Central memory CD4-positive, alpha-beta T cell (primary cell): ENCODE data around the gene NUP85.
"Not testable (repeated sequence)": the region's sequence is repeated elsewhere in the genome, so short reads cannot be mapped to it uniquely, and the experiment has no call there.

Source experiments
- DNase-seq: peaks from one replicate; pipeline ENCODE4 v3.0.0; 2022

The NUP85 gene

GRCh38 chr17:75199886-75200618, 5.4 kb upstream of the NUP85 start:
- no peak for DNase-seq

DNA sequence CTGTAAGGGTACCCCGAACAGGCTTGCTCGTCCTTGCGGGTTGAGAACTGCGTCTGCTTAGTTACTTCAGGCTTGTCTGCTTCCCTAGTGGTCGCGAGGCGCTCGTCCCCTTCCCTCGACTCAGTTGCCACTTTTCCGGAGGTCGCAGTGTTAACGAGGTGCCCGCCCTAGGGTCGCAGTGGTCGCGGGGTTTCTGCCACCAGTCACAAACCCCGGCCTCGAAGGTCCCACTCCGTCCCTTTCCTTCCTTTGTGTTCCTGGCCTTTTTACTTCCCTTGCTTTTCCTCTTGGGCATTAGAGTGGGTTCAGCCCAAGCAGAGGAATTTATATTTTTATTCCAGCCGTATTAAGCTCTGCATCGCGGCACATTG, 299 bp downstream of the NUP85 start:
- no peak for DNase-seq

- not testable (repeated sequence) for DNase-seq
Measured at GRCh38 chr17:75207050-75207407, 1.6 kb downstream of the NUP85 start.

DNA sequence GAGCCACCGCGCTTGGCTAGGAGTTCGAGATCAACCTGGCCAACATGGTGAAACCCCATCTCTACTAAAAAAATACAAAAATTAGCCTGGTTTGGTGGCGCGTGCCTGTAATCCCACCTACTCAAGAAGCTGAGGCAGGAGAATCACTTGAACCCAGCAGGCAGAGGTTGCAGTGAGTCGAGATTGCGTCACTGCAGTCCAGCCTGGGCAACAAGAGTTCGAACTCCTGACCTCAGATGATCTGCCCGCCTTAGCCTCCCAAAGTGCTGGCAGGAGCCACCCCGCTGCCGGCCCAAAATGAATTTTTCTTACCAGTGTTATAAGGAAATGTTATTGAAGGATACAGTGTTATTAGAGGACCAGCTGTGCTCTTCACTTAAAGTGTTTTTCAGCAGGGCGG, 2.3 kb downstream of the NUP85 start:
- DNase-seq, result no peak

DNA sequence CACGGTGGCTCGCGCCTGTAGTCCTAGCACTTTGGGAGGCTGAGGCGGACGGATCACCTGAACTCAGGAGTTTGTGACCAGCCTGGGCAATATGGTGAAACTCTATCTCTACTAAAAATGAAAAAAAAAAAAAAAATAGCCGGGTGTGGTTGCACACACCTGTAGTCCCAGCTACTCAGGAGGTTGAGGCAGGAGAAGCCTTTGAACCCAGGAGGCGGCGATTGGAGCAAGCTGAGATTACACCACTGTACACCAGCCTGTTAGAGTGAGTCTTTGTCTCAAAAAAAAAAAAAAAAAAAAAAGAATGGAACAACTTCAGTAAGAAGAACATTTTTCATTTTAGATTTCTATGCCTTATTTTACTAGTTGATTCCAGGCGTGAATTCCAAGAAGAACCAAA, 2.7 kb downstream of the NUP85 start:
- DNase-seq, result no peak

GRCh38 chr17:75209061-75209460, 3.6 kb downstream of the NUP85 start:
- no peak for DNase-seq

- no peak for DNase-seq
Measured at GRCh38 chr17:75218131-75218530, 12.7 kb downstream of the NUP85 start.

- no peak for DNase-seq
Measured at GRCh38 chr17:75219815-75220214, 14.3 kb downstream of the NUP85 start.

DNA sequence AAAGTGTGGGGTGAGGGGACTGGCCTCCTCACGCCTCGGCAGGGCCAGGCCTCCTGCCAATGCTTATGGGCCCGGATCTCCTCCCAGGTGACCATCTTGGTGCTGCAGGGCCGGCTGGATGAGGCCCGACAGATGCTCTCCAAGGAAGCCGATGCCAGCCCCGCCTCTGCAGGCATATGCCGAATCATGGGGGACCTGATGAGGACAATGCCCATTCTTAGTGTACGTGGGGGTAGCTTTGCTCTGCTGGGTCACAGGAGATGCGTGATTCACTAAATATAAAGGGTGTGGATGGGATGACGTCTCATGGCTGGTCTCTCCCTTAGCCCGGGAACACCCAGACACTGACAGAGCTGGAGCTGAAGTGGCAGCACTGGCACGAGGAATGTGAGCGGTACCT, 19.5 kb downstream of the NUP85 start:
- DNase-seq, result no peak

- no peak for DNase-seq
Measured at GRCh38 chr17:75227729-75228128, 22.2 kb downstream of the NUP85 start.

DNA sequence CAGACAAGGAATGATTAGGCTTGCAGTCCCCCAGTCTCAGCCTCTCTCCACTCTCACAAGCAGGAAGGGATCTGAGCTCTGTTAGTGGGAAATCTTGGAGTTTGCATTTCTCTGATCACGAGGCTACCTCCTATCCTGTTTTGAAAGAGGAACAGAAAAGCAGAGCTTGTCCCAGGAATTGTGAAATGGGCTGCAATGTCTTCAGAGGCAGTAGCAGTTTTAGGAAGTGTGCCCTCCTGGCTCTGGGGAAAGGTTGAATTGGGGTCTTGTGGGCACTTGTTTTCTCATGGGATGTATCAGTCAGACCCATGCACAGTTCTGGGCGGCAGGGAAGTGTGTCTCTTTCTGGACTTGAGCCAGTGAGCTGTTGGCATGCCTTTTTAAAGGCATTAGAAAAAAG, 22.8 kb downstream of the NUP85 start:
- no peak for DNase-seq

- no peak for DNase-seq
Measured at GRCh38 chr17:75228847-75229246, 23.4 kb downstream of the NUP85 start.

- no peak for DNase-seq
Measured at GRCh38 chr17:75231071-75231470, 25.6 kb downstream of the NUP85 start.

- DNase-seq, result no peak
Measured at GRCh38 chr17:75231741-75232464, 26.4 kb downstream of the NUP85 start.

DNA sequence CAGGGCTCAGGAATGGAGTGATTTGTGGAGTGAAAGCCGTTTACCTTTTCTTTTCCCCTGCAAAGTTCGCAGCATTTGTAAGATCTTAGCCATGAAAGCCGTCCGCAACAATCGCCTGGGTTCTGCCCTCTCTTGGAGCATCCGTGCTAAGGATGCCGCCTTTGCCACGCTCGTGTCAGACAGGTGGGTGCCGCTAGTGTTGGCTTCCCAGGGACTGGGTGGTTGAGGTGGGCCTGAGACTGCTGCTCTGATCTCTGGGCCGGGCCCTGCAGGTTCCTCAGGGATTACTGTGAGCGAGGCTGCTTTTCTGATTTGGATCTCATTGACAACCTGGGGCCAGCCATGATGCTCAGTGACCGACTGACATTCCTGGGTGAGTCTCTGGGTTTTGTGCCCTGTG, 27.3 kb downstream of the NUP85 start:
- no peak for DNase-seq

DNA sequence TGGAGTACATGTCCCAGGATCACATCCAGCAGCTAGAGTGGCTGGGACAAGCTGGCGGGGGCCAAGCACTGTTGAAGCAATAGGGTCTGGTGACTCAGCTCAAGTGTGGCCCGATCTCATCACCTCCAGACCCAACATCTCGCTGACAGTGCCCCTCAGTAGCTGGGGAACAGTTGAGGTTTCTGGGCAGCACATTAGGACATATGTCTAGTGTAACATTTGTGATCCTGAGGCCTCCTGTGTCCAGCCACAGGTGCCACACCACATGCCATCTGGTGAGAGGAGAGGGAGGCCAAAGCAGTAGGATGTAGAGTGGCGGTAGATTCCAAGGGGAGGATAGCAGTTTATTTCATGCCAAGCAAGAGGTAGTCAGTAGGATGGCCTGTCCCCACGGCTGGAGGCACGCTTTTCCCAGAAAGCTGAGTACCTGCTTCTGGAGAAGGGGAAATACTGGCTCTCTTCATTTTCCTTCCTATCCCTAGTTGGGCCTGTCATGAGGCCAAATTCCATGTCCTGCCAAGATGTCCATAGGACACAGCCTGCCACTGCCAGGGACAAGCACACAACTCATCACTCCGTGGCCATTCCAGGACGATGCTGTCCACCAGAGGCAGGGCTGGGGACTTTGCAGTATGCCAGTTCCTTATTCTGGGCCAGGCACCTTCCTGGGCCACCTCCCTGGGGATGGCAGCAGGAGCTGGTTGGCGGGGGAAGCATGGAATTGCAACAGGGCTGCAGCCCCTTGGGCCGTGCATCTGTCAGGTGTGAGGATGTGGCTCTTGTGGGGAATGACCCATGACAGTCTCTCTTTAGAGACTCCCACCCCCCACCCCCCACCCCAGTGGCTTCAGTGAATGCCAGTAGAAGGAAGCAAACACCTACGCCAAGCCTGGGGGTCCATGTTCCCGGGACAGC, 31.9 kb downstream of the NUP85 start:
- no peak for DNase-seq

DNA sequence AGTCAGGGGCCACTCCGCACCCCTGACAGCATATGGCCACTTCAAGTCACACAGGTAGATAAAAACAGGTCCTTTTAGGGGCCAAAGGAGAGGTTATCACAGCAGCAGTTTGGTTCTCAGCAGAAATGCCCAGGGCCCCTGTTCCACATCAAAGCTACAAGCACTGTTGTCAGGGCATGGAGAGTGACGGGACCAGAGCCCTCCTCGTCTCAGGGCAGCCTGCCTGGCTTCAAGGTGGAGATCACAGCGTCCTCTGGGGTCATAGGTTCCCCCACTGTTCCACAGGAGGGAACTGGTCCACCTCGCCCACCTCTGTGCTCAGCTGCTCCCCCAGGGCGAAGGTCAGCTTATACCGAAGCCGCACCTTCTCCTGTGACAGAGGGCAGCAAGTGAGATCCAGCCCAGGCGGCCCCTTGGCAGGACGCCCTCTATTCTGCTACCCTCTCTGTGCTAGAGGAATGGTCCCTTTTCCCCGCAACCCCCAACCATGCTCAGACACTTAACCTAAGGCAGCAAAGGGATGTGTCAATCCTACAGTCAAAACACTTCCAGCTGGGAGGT, 32.6 kb downstream of the NUP85 start:
- no peak for DNase-seq

- peak; percentile 63 for DNase-seq
Measured at GRCh38 chr17:75238684-75239191, 33.3 kb downstream of the NUP85 start.

DNA sequence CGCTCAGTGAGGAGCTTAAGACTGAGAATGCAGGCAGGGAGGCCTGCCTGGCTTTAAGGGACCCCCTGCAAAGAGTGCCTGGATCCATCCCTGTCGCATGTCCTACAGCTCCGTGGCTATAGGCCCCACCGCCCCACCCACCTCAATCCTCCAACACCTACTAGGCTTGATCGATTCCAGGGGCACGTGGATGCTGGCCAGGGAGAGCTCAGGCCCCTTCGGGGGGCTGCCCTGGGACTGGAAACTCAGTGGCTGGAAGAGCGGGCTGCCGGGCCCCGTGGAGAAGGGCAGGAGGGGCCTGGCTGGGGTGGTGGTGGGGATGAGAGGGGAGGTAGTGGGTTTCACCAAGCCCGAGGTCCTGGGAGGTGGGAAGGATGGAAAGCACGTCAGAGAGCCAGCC, 33.7 kb downstream of the NUP85 start:
- DNase-seq, result no peak

DNA sequence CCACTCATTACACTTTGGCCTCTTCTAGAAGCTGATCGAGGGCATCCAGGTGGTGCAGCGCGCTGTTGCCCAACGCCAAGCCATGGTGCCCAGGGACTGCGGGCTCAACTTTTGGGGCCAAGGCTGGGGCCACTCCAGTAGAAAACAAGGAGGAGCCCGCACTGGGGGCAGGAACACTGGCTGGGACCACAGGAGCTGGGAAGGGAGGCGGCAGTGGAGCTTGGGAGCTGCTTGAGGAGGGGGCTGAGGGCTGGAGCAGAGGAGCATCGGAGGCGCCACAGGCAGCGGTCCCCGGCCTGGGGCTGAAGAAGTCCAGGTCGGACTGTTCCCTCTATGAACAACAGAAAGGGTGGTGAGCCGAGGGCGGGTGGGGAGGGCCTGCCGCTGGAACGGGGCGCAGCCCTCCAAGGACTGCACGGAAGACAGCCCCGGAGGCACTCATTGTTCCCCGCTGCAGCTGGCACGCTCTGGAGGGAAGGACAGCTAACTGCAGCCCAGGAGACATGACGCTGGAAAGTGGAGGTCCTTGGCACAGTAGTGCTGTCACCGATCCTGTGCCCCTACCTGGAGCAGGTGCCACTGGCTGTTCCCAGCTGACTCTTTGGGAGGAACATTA, 34.4 kb downstream of the NUP85 start:
- no peak for DNase-seq

DNA sequence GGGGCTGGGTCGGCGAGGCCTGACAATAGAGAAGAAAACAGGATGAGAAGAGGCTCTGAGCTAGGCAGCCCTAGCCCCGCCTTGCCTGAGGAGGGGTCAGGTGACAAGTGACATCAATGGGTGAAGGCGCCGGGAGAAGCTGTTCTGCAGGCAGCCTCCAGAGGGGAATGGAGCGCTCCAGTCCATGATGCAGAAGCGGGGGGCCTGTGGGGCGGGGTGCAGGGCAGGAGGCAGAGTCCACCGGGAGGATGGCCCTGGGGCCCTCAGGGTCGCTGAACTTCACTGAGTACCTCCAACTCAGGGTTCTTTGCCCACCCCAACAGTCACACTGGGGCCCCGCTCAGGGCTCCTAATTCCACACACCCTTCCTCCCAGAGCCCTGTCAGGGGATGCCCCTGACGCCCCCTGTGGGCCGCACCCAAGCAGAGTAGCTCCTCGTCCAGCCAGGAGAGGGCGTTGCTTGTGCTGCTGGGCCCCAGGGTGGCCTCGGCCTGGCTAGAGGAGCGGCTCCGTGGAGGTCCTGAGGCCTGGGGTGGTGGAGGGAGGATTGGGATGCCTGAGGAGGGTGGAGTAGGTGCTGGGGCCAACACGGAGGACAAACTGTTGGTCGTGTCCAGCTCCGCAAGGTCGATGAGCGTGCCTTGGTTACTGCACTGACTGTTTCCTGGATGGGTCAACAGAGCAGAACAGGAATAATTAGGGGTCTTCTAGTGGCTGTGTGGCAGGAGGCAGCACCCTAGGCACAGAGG, 35.1 kb downstream of the NUP85 start:
- DNase-seq, result no peak

DNA sequence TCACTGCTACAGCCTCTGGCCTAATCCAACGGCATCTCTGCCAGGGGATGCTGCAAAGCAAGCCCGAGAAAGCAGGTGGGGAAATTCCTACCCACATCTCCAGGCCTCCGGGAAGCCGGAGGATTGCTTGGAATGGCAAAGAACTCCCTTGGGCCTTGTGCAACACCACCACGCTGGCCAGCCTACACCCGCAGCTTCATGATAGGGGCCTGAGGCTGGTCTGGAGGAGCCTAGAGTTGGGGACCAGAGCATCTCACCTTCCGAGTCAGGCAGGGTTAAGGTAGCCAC, 35.6 kb downstream of the NUP85 start:
- DNase-seq, result no peak
